ENCODE data around the gene ELF5.

ELF5 gene

GRCh38 chr11:34513682-34514449, at the start of gene ELF5:
TSS of gene ELF5 (minus strand) at chr11:34513794. CDS start at chr11:34505749, 8,045 bp downstream.
- no peak for DNase-seq

- no peak for DNase-seq
Measured at GRCh38 chr11:34562976-34563375, 49.4 kb upstream of the ELF5 start.

- DNase-seq: no peak
Measured at GRCh38 chr11:34560511-34560910, 46.9 kb upstream of the ELF5 start.

GRCh38 chr11:34558673-34559072, 45.1 kb upstream of the ELF5 start:
- no peak for DNase-seq

GRCh38 chr11:34558211-34558610, 44.6 kb upstream of the ELF5 start:
- no peak for DNase-seq

- no peak for DNase-seq
Measured at GRCh38 chr11:34552270-34552669, 38.7 kb upstream of the ELF5 start.

GRCh38 chr11:34549271-34549670, 35.7 kb upstream of the ELF5 start:
- DNase-seq: no peak

- no peak for DNase-seq
Measured at GRCh38 chr11:34548278-34548677, 34.7 kb upstream of the ELF5 start.

- no peak for DNase-seq
Measured at GRCh38 chr11:34546511-34547209, 33.1 kb upstream of the ELF5 start.

- no peak for DNase-seq
Measured at GRCh38 chr11:34542089-34542488, 28.5 kb upstream of the ELF5 start.

- no peak for DNase-seq
Measured at GRCh38 chr11:34540870-34541269, 27.3 kb upstream of the ELF5 start.

GRCh38 chr11:34537636-34538035, 24.0 kb upstream of the ELF5 start:
- no peak for DNase-seq

GRCh38 chr11:34536056-34536455, 22.5 kb upstream of the ELF5 start:
- no peak for DNase-seq

GRCh38 chr11:34534826-34535225, 21.2 kb upstream of the ELF5 start:
- no peak for DNase-seq

- DNase-seq: no peak
Measured at GRCh38 chr11:34531663-34532062, 18.1 kb upstream of the ELF5 start.

- no peak for DNase-seq
Measured at GRCh38 chr11:34530545-34531234, 17.1 kb upstream of the ELF5 start.

- no peak for DNase-seq
Measured at GRCh38 chr11:34529643-34530042, 16.0 kb upstream of the ELF5 start.

GRCh38 chr11:34528072-34528471, 14.5 kb upstream of the ELF5 start:
- no peak for DNase-seq

- no peak for DNase-seq
Measured at GRCh38 chr11:34525888-34526657, 12.5 kb upstream of the ELF5 start.

- DNase-seq: no peak
Measured at GRCh38 chr11:34525098-34525497, 11.5 kb upstream of the ELF5 start.

GRCh38 chr11:34524696-34525095, 11.1 kb upstream of the ELF5 start:
- no peak for DNase-seq

GRCh38 chr11:34523053-34523452, 9.5 kb upstream of the ELF5 start:
- no peak for DNase-seq

- no peak for DNase-seq
Measured at GRCh38 chr11:34522188-34522587, 8.6 kb upstream of the ELF5 start.

Data from T1000 (cell line).